HL-60 (cell line): Measurements from ENCODE around the gene NUTM2D.
"Not testable (repeated sequence)": the region's sequence is repeated elsewhere in the genome, so short reads cannot be mapped to it uniquely, and the experiment has no call there.

Experiments used
- CTCF ChIP-seq: IDR thresholded peaks from one replicate; pipeline ENCODE4 v1.5.1; 2011; ENCODE audit warnings: low read length, control low read depth, inconsistent platforms; ENCODE audit not compliant: insufficient read depth
- GABPA ChIP-seq: IDR thresholded peaks from 2 replicates; pipeline ENCODE4 v1.6.1; 2012; ENCODE audit warnings: low read depth
- POLR2AphosphoS5 ChIP-seq: IDR thresholded peaks from 2 replicates; pipeline ENCODE4 v1.6.1; 2012; ENCODE audit warnings: low read depth
- REST ChIP-seq: IDR thresholded peaks from 2 replicates; pipeline ENCODE4 v1.6.1; 2012; ENCODE audit warnings: low read depth; ENCODE audit not compliant: insufficient replicate concordance

GRCh38 chr10:87332687-87333086 is 24.9 kb upstream of the NUTM2D start:
- TF ChIP-seq CTCF, POLR2AphosphoS5, REST, GABPA: not testable (repeated sequence)
